OCI-LY3 (cell line): ENCODE measurements around the gene CACNB4.

Source experiments
- H2AFZ ChIP-seq: fragments of 200-600, 300-600 bp; shearing (Covaris generic); 2 replicates; pipeline ENCODE4 v1.6.0; 2014; ENCODE audit warnings: antibody characterized with exemption, low read depth, low read length
- H3K27ac ChIP-seq: fragments of 200-600, 300-600 bp; sonication (generic); 2 replicates; pipeline ENCODE4 v1.5.1; 2014; ENCODE audit warnings: mild to moderate bottlenecking, low read length, moderate library complexity, mixed read lengths
- H3K27me3 ChIP-seq: fragments of 200-600, 300-600 bp; sonication (generic); 2 replicates; pipeline ENCODE4 v1.6.1; 2014; ENCODE audit warnings: low read depth, low read length, mixed read lengths
- H3K36me3 ChIP-seq: fragments of 200-600, 300-600 bp; sonication (generic); replicated peaks from 2 replicates; pipeline ENCODE3; 2014; ENCODE audit warnings: low read depth, low read length, mixed read lengths
- H3K4me1 ChIP-seq: fragments of 300-600, 200-600 bp; sonication (generic); 2 replicates; pipeline ENCODE4 v1.6.1; 2014; ENCODE audit warnings: low read length, mixed read lengths
- H3K4me2 ChIP-seq: fragments of 200-600, 300-600 bp; sonication (generic); 2 replicates; pipeline ENCODE4 v1.6.1; 2014; ENCODE audit warnings: low read length, mixed read lengths
- H3K4me3 ChIP-seq: fragments of 300-600, 200-600 bp; sonication (generic); 2 replicates; pipeline ENCODE4 v1.5.1; 2014; ENCODE audit warnings: antibody characterized with exemption, mild to moderate bottlenecking, low read length, moderate library complexity
- H3K79me2 ChIP-seq: fragments of 300-600, 200-600 bp; shearing (Covaris generic); 2 replicates; pipeline ENCODE4 v1.6.1; 2014; ENCODE audit warnings: mild to moderate bottlenecking, low read length, mixed read lengths
- H3K9ac ChIP-seq: fragments of 300-600, 200-600 bp; shearing (Covaris generic); 2 replicates; pipeline ENCODE4 v1.6.0; 2014; ENCODE audit warnings: mild to moderate bottlenecking, low read length, moderate library complexity
- H3K9me3 ChIP-seq: fragments of 200-600, 300-600 bp; shearing (Covaris generic); 2 replicates; pipeline ENCODE4 v1.6.1; 2014; ENCODE audit warnings: low read length, mixed read lengths; ENCODE audit not compliant: insufficient read depth
- H4K20me1 ChIP-seq: fragments of 200-600, 300-600 bp; sonication (generic); 2 replicates; pipeline ENCODE4 v1.6.1; 2016; ENCODE audit warnings: low read length, mixed read lengths; ENCODE audit not compliant: insufficient read depth
- EZH2phosphoT487 ChIP-seq: fragments of 200-600 bp; shearing (Covaris generic); IDR thresholded peaks from 2 replicates; pipeline ENCODE4 v1.6.1; 2018; ENCODE audit warnings: antibody characterized with exemption, mixed run types, low read depth
- TF ChIP-seq, protein P1 (sequence below): fragments of 200-600, 300-600 bp; sonication (generic); IDR thresholded peaks from 2 replicates; pipeline ENCODE4 v1.5.1; 2014; ENCODE audit warnings: antibody characterized with exemption, low read length, low read depth

CACNB4 gene

DNA sequence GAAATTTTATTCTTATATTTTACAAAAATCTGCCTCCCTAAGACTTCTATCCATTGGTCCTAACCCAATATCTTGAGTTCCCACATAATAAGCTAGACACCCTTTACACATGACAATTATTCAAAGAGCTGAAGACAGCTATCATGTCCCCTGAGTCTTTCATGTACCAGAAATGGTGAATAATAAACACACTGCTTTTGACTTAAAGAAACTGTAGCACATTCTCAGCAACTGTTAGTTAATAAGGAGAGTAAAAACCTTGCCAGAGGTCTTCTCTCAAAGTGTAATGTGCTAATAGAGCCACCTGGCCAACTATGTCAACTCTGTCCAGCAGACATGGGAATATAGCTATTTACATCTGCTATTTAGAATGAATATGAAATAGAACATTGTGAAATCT is 160.9 kb downstream of the CACNB4 start:
- H3K79me2 ChIP-seq: no peaks in the 10 kb centered on the region
- no peak overlapping the region for H3K27ac ChIP-seq
- peaks cover 16% of the 10 kb centered on the region for H3K27me3 ChIP-seq
- no peaks in the 10 kb centered on the region for H3K9me3 ChIP-seq
- H3K36me3 ChIP-seq: no peaks in the 10 kb centered on the region
- no peak for TF ChIP-seq EZH2phosphoT487
- TF ChIP-seq, protein P1, sequence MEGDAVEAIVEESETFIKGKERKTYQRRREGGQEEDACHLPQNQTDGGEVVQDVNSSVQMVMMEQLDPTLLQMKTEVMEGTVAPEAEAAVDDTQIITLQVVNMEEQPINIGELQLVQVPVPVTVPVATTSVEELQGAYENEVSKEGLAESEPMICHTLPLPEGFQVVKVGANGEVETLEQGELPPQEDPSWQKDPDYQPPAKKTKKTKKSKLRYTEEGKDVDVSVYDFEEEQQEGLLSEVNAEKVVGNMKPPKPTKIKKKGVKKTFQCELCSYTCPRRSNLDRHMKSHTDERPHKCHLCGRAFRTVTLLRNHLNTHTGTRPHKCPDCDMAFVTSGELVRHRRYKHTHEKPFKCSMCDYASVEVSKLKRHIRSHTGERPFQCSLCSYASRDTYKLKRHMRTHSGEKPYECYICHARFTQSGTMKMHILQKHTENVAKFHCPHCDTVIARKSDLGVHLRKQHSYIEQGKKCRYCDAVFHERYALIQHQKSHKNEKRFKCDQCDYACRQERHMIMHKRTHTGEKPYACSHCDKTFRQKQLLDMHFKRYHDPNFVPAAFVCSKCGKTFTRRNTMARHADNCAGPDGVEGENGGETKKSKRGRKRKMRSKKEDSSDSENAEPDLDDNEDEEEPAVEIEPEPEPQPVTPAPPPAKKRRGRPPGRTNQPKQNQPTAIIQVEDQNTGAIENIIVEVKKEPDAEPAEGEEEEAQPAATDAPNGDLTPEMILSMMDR: no peak
- H3K4me3 ChIP-seq: no peak overlapping the region
- no peaks in the 10 kb centered on the region for H4K20me1 ChIP-seq
- H3K9ac ChIP-seq: no peak overlapping the region
- H3K4me2 ChIP-seq: no peak overlapping the region
- H3K4me1 ChIP-seq: no peaks in the 10 kb centered on the region
- no peak overlapping the region for H2AFZ ChIP-seq

DNA sequence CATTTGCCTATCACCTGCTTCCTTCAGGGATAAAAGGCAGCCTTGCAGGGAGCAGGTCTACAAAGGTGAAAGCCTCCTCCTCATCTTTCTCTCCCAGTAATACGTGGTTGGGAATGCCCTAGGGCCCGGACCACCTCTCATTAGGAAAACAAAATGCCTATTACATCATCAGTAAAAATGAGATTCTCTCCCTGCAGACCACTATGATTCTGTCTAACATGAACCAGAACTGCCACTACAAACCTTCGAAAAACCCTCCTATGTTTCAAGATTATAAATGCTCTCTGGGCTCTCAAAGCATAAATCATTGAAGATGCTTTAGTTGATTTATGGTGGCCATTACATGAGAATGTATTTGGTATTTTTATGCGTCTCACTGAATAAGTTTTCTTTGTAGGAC is 162.2 kb downstream of the CACNB4 start:
- no peak overlapping the region for H2AFZ ChIP-seq
- H3K9me3 ChIP-seq: no peaks in the 10 kb centered on the region
- no peak overlapping the region for H3K4me3 ChIP-seq
- H3K79me2 ChIP-seq: no peaks in the 10 kb centered on the region
- H3K27ac ChIP-seq: no peak overlapping the region
- H3K4me1 ChIP-seq: no peaks in the 10 kb centered on the region
- peaks cover 19% of the 10 kb centered on the region for H3K27me3 ChIP-seq
- no peak overlapping the region for H3K4me2 ChIP-seq
- H4K20me1 ChIP-seq: no peaks in the 10 kb centered on the region
- TF ChIP-seq, protein P1: no peak
- no peak for TF ChIP-seq EZH2phosphoT487
- H3K36me3 ChIP-seq: no peaks in the 10 kb centered on the region
- no peak overlapping the region for H3K9ac ChIP-seq

DNA sequence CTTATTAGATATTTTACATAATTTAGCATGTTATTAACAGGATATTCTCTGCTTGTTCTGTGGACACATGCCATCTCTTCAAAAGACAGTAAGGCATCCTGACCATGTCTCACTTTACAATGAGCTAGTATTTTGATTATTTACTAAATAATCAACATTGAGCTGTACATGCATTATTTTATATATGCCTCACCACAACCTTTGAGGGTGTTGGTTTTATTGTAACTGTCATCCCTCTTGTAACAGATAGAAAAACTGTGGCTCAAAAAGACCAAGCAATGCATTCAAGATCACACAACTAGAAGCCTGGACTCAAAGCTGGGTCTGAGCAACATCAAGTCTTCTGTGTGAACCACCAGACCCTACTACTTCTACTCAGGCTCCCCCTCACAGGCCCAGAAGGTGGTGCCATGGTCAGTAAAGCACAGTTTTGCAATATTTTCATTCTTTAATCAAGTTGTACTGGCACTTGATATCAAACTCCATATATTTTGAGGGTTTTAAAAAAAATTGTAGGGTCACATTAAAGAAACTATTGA is 165.5 kb downstream of the CACNB4 start:
- H3K36me3 ChIP-seq: no peaks in the 10 kb centered on the region
- TF ChIP-seq EZH2phosphoT487: no peak
- TF ChIP-seq, protein P1: no peak
- no peak overlapping the region for H2AFZ ChIP-seq
- peaks cover 32% of the 10 kb centered on the region for H3K27me3 ChIP-seq
- no peak overlapping the region for H3K27ac ChIP-seq
- no peaks in the 10 kb centered on the region for H3K9me3 ChIP-seq
- no peak overlapping the region for H3K9ac ChIP-seq
- no peaks in the 10 kb centered on the region for H3K4me1 ChIP-seq
- no peak overlapping the region for H3K4me2 ChIP-seq
- H3K79me2 ChIP-seq: no peaks in the 10 kb centered on the region
- H4K20me1 ChIP-seq: no peaks in the 10 kb centered on the region
- H3K4me3 ChIP-seq: no peak overlapping the region

DNA sequence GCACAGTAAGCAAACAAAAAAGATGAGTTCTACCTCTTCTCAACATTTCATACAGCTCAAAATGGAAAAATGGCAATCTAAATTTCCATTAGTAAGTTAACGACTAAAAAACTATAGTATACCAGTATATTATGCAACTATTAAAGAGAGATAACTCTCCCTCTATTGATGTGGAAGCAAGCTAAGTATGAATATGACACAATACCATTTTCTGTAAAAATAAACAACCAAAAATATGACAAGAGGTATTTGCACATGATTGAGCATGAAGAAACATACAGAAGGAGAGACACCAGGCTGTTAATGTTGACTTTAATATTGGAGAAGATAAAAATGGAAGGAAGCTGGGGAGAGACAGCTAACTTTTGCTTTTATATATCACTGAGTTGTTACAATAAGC is 167.1 kb downstream of the CACNB4 start:
- H4K20me1 ChIP-seq: no peaks in the 10 kb centered on the region
- H3K27me3 ChIP-seq: peaks cover 43% of the 10 kb centered on the region
- H3K9me3 ChIP-seq: no peaks in the 10 kb centered on the region
- no peaks in the 10 kb centered on the region for H3K36me3 ChIP-seq
- no peaks in the 10 kb centered on the region for H3K79me2 ChIP-seq
- no peak overlapping the region for H3K27ac ChIP-seq
- no peak overlapping the region for H3K4me2 ChIP-seq
- no peak overlapping the region for H3K9ac ChIP-seq
- H3K4me3 ChIP-seq: no peak overlapping the region
- no peak overlapping the region for H2AFZ ChIP-seq
- TF ChIP-seq, protein P1: no peak
- TF ChIP-seq EZH2phosphoT487: no peak
- no peaks in the 10 kb centered on the region for H3K4me1 ChIP-seq
